ENCODE results near the gene EYS.
"Not testable (repeated sequence)": the region's sequence is repeated elsewhere in the genome, so short reads cannot be mapped to it uniquely, and the experiment has no call there.

EYS gene

GRCh38 chr6:63935732-63936131, 1771.3 kb downstream of the EYS start:
- peaks cover 7% of the 10 kb centered on the region; the same call in 1 of the 2 replicates for H3F3A ChIP-seq (ENCODE audit: low read depth)
- no peaks in the 10 kb centered on the region for H3K9me2 ChIP-seq (replicated peaks; ENCODE audit: low read depth, low read length)
- H2AFZ ChIP-seq (ENCODE audit: low read length), result peak overlapping the region; percentile 54
- no peak for TF ChIP-seq EZH2phosphoT487 (IDR thresholded peaks at IDR 0.05; ENCODE audit: borderline replicate concordance)
- TF ChIP-seq CTCF (conservative IDR thresholded peaks at IDR 0.05; ENCODE audit: low read length), result no peak
- no peaks in the 10 kb centered on the region for H3K79me2 ChIP-seq (ENCODE audit: insufficient read depth, low read length)
- H3K9ac ChIP-seq (ENCODE audit: low read depth, low read length, poor library complexity, severe bottlenecking), result no peak overlapping the region
- H3K4me1 ChIP-seq (ENCODE audit: insufficient read depth, low read length, poor library complexity, severe bottlenecking), result peaks cover 30% of the 10 kb centered on the region
- no peak overlapping the region for H3K4me3 ChIP-seq (ENCODE audit: low read length, poor library complexity, severe bottlenecking)
- H3K27me3 ChIP-seq (ENCODE audit: insufficient read depth, low read length, poor library complexity, severe bottlenecking), result no peaks in the 10 kb centered on the region
- H3K36me3 ChIP-seq (ENCODE audit: insufficient read depth, low read length), result no peaks in the 10 kb centered on the region
- H4K20me1 ChIP-seq (ENCODE audit: insufficient read depth, low read length, poor library complexity, severe bottlenecking), result no peaks in the 10 kb centered on the region
- peak overlapping the region; percentile 20 for H3K4me2 ChIP-seq (ENCODE audit: low read depth, low read length, poor library complexity, severe bottlenecking)
- H3K9me3 ChIP-seq (ENCODE audit: insufficient read depth, low read depth, low read length), result no peaks in the 10 kb centered on the region

- H3K4me3 ChIP-seq (ENCODE audit: low read length, poor library complexity, severe bottlenecking); H3K36me3 ChIP-seq (ENCODE audit: insufficient read depth, low read length); H3K9ac ChIP-seq (ENCODE audit: low read depth, low read length, poor library complexity, severe bottlenecking); H3K9me3 ChIP-seq (ENCODE audit: insufficient read depth, low read depth, low read length); H2AFZ ChIP-seq (ENCODE audit: low read length); H3K27me3 ChIP-seq (ENCODE audit: insufficient read depth, low read length, poor library complexity, severe bottlenecking); H4K20me1 ChIP-seq (ENCODE audit: insufficient read depth, low read length, poor library complexity, severe bottlenecking); H3K4me2 ChIP-seq (ENCODE audit: low read depth, low read length, poor library complexity, severe bottlenecking); H3K9me2 ChIP-seq (replicated peaks; ENCODE audit: low read depth, low read length); H3K79me2 ChIP-seq (ENCODE audit: insufficient read depth, low read length); H3F3A ChIP-seq (ENCODE audit: low read depth): not testable (repeated sequence)
- H3K4me1 ChIP-seq (ENCODE audit: insufficient read depth, low read length, poor library complexity, severe bottlenecking), result peaks cover 22% of the 10 kb centered on the region
Observed at GRCh38 chr6:63933948-63934347, 1773.1 kb downstream of the EYS start.

GRCh38 chr6:63930848-63931247, 1776.2 kb downstream of the EYS start:
- Histone ChIP-seq H4K20me1 (ENCODE audit: insufficient read depth, low read length, poor library complexity, severe bottlenecking) (no peaks in the 10 kb centered on the region), H3K27me3 (ENCODE audit: insufficient read depth, low read length, poor library complexity, severe bottlenecking) (no peaks in the 10 kb centered on the region), H3K9ac (ENCODE audit: low read depth, low read length, poor library complexity, severe bottlenecking) (no peak overlapping the region), H3F3A (ENCODE audit: low read depth) (no peaks in the 10 kb centered on the region), H3K36me3 (ENCODE audit: insufficient read depth, low read length) (no peaks in the 10 kb centered on the region), H3K4me2 (ENCODE audit: low read depth, low read length, poor library complexity, severe bottlenecking) (peak overlapping the region; percentile 45), H2AFZ (ENCODE audit: low read length) (peak overlapping the region; percentile 86), H3K9me2 (replicated peaks; ENCODE audit: low read depth, low read length) (no peaks in the 10 kb centered on the region), H3K79me2 (ENCODE audit: insufficient read depth, low read length) (no peaks in the 10 kb centered on the region), H3K9me3 (ENCODE audit: insufficient read depth, low read depth, low read length) (no peaks in the 10 kb centered on the region), H3K4me3 (ENCODE audit: low read length, poor library complexity, severe bottlenecking) (no peak overlapping the region), H3K4me1 (ENCODE audit: insufficient read depth, low read length, poor library complexity, severe bottlenecking) (peaks cover 25% of the 10 kb centered on the region)
- TF ChIP-seq EZH2phosphoT487 (IDR thresholded peaks at IDR 0.05; ENCODE audit: borderline replicate concordance), result no peak
- TF ChIP-seq CTCF (conservative IDR thresholded peaks at IDR 0.05; ENCODE audit: low read length), result no peak

- Histone ChIP-seq H3K36me3 (ENCODE audit: insufficient read depth, low read length) (no peaks in the 10 kb centered on the region), H3F3A (ENCODE audit: low read depth) (no peaks in the 10 kb centered on the region), H3K9me3 (ENCODE audit: insufficient read depth, low read depth, low read length) (no peaks in the 10 kb centered on the region), H3K79me2 (ENCODE audit: insufficient read depth, low read length) (no peaks in the 10 kb centered on the region), H3K9me2 (replicated peaks; ENCODE audit: low read depth, low read length) (no peaks in the 10 kb centered on the region), H4K20me1 (ENCODE audit: insufficient read depth, low read length, poor library complexity, severe bottlenecking) (no peaks in the 10 kb centered on the region), H3K4me2 (ENCODE audit: low read depth, low read length, poor library complexity, severe bottlenecking) (no peak overlapping the region), H3K9ac (ENCODE audit: low read depth, low read length, poor library complexity, severe bottlenecking) (no peak overlapping the region), H3K4me3 (ENCODE audit: low read length, poor library complexity, severe bottlenecking) (no peak overlapping the region), H2AFZ (ENCODE audit: low read length) (0 out of 2 replicates have a peak overlapping the region, but pooled peaks have one; percentile 29), H3K27me3 (ENCODE audit: insufficient read depth, low read length, poor library complexity, severe bottlenecking) (no peaks in the 10 kb centered on the region), H3K4me1 (ENCODE audit: insufficient read depth, low read length, poor library complexity, severe bottlenecking) (peaks cover 20% of the 10 kb centered on the region)
- TF ChIP-seq CTCF (conservative IDR thresholded peaks at IDR 0.05; ENCODE audit: low read length) (no peak), EZH2phosphoT487 (IDR thresholded peaks at IDR 0.05; ENCODE audit: borderline replicate concordance) (no peak)
Observed at GRCh38 chr6:63929111-63929510, 1777.9 kb downstream of the EYS start.

All from Loucy (cell line).